ENCODE measurements around the gene S100A1.

DNA sequence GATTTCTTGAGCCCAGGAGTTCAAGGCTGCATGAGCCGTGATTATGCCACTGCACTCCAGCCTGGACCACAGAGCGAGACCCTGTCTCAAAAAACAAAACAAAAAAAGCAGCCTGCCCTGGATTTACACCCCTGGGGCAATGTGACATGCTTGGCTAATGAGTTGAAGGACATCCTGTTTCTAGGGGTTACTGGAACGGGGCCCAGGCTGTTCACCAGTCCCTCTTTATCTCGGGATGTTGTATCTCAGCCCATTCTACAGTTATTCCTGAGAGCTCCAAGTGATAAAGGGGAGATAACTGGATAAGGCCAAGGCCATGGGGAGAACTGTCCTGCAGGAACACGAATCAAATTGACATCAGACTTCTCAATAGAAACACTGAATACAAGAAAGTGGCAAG, 40.9 kb upstream of the S100A1 start:
- TF ChIP-seq, protein P1, sequence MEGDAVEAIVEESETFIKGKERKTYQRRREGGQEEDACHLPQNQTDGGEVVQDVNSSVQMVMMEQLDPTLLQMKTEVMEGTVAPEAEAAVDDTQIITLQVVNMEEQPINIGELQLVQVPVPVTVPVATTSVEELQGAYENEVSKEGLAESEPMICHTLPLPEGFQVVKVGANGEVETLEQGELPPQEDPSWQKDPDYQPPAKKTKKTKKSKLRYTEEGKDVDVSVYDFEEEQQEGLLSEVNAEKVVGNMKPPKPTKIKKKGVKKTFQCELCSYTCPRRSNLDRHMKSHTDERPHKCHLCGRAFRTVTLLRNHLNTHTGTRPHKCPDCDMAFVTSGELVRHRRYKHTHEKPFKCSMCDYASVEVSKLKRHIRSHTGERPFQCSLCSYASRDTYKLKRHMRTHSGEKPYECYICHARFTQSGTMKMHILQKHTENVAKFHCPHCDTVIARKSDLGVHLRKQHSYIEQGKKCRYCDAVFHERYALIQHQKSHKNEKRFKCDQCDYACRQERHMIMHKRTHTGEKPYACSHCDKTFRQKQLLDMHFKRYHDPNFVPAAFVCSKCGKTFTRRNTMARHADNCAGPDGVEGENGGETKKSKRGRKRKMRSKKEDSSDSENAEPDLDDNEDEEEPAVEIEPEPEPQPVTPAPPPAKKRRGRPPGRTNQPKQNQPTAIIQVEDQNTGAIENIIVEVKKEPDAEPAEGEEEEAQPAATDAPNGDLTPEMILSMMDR (IDR thresholded peaks at IDR 0.05; ENCODE audit: control extremely low read depth in 1 of 3, insufficient read depth in 1 of 3, low read depth in 1 of 3, low read length in 3 of 3) = no peak
- TF ChIP-seq POLR2AphosphoS5 (IDR thresholded peaks at IDR 0.05; ENCODE audit: low read depth, low read length) (no peak), SIN3A (conservative IDR thresholded peaks at IDR 0.05 in 1 of 2, IDR thresholded peaks at IDR 0.05 in 1 of 2; ENCODE audit: low read depth in 1 of 2, low read length in 2 of 2) (no peak), RAD21 (IDR thresholded peaks at IDR 0.05 in 1 of 2, conservative IDR thresholded peaks at IDR 0.05 in 1 of 2; ENCODE audit: low read depth in 2 of 2, low read length in 2 of 2) (no peak), POLR2A (IDR thresholded peaks at IDR 0.05; ENCODE audit: control extremely low read depth in 1 of 2, low read depth in 2 of 2, low read length in 2 of 2) (no peak), NRF1 (IDR thresholded peaks at IDR 0.05; ENCODE audit: low read depth, low read length) (no peak), JUND (IDR thresholded peaks at IDR 0.05; ENCODE audit: low read length) (no peak), RNF2 (IDR thresholded peaks at IDR 0.05; ENCODE audit: borderline replicate concordance, low read depth, low read length, missing control alignments, poor library complexity, severe bottlenecking) (no peak)
- TF ChIP-seq, protein P2, sequence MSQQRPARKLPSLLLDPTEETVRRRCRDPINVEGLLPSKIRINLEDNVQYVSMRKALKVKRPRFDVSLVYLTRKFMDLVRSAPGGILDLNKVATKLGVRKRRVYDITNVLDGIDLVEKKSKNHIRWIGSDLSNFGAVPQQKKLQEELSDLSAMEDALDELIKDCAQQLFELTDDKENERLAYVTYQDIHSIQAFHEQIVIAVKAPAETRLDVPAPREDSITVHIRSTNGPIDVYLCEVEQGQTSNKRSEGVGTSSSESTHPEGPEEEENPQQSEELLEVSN (IDR thresholded peaks at IDR 0.05) = no peak

All from H1 (cell line).